ENCODE results near the gene AIG1. TPM values are rescaled to one million over a fixed set of nuclear protein-coding genes. Genes with fewer than 3 reads are reported as not detected.
A peak's percentile ranks its signal among the peaks of the same experiment; 100 is the strongest.

AIG1 gene
- total RNA-seq, 1 donor from 2014 or later = 60.6 TPM

GRCh38 chr6:143022587-143022986 is 38.1 kb upstream of the AIG1 start:
- TF ChIP-seq CTCF (IDR thresholded peaks at IDR 0.05; ENCODE audit: insufficient read depth, low read length, severe bottlenecking) = no peak
- H3K27me3 ChIP-seq (ENCODE audit: control insufficient read depth, insufficient read depth, low read length) = no peaks in the 10 kb centered on the region
- FAIRE-seq (no peak), DNase-seq (ENCODE audit: low read depth) (no peak)
- H3K36me3 ChIP-seq (ENCODE audit: control insufficient read depth, insufficient read depth, low read length) = no peaks in the 10 kb centered on the region
- H3K4me3 ChIP-seq (ENCODE audit: low read depth, low read length) = no peak overlapping the region

GRCh38 chr6:143023695-143024094 is 37.0 kb upstream of the AIG1 start:
- DNase-seq (ENCODE audit: low read depth) (no peak), FAIRE-seq (no peak)
- Histone ChIP-seq H3K4me3 (ENCODE audit: low read depth, low read length) (no peak overlapping the region), H3K27me3 (ENCODE audit: control insufficient read depth, insufficient read depth, low read length) (no peaks in the 10 kb centered on the region), H3K36me3 (ENCODE audit: control insufficient read depth, insufficient read depth, low read length) (no peaks in the 10 kb centered on the region)
- TF ChIP-seq CTCF (IDR thresholded peaks at IDR 0.05; ENCODE audit: insufficient read depth, low read length, severe bottlenecking) = no peak

GRCh38 chr6:143024977-143025376 is 35.7 kb upstream of the AIG1 start:
- TF ChIP-seq CTCF (IDR thresholded peaks at IDR 0.05; ENCODE audit: insufficient read depth, low read length, severe bottlenecking) = no peak
- Histone ChIP-seq H3K36me3 (ENCODE audit: control insufficient read depth, insufficient read depth, low read length) (no peaks in the 10 kb centered on the region), H3K27me3 (ENCODE audit: control insufficient read depth, insufficient read depth, low read length) (no peaks in the 10 kb centered on the region), H3K4me3 (ENCODE audit: low read depth, low read length) (no peak overlapping the region)
- FAIRE-seq (no peak), DNase-seq (ENCODE audit: low read depth) (no peak)

- TF ChIP-seq CTCF (IDR thresholded peaks at IDR 0.05; ENCODE audit: insufficient read depth, low read length, severe bottlenecking) = peak; percentile 54
- FAIRE-seq (no peak), DNase-seq (ENCODE audit: low read depth) (peak; percentile 13)
- Histone ChIP-seq H3K27me3 (ENCODE audit: control insufficient read depth, insufficient read depth, low read length) (no peaks in the 10 kb centered on the region), H3K36me3 (ENCODE audit: control insufficient read depth, insufficient read depth, low read length) (no peaks in the 10 kb centered on the region), H3K4me3 (ENCODE audit: low read depth, low read length) (no peak overlapping the region)
These were observed 33.8 kb upstream of the AIG1 start for GRCh38 chr6:143026696-143027449.

- Histone ChIP-seq H3K36me3 (ENCODE audit: control insufficient read depth, insufficient read depth, low read length) (no peaks in the 10 kb centered on the region), H3K27me3 (ENCODE audit: control insufficient read depth, insufficient read depth, low read length) (no peaks in the 10 kb centered on the region), H3K4me3 (ENCODE audit: low read depth, low read length) (no peak overlapping the region)
- FAIRE-seq = no peak
- peak; percentile 37 for DNase-seq (ENCODE audit: low read depth)
- no peak for TF ChIP-seq CTCF (IDR thresholded peaks at IDR 0.05; ENCODE audit: insufficient read depth, low read length, severe bottlenecking)
These were observed 25.9 kb upstream of the AIG1 start for GRCh38 chr6:143034689-143035334.

Measured in bronchial epithelial cell (primary cell).